GM19372 (cell line): ENCODE results near the gene SLC25A51.
"Not testable (repeated sequence)": the region's sequence is repeated elsewhere in the genome, so short reads cannot be mapped to it uniquely, and the experiment has no call there.

Experiments
- ATAC-seq: cut with Tn5 transposase; IDR thresholded peaks from one replicate; pipeline ENCODE4 v1.9.1; 2021; ENCODE audit warnings: mild to moderate bottlenecking, low read depth, moderate library complexity; ENCODE audit not compliant: unreplicated experiment

SLC25A51 gene

DNA sequence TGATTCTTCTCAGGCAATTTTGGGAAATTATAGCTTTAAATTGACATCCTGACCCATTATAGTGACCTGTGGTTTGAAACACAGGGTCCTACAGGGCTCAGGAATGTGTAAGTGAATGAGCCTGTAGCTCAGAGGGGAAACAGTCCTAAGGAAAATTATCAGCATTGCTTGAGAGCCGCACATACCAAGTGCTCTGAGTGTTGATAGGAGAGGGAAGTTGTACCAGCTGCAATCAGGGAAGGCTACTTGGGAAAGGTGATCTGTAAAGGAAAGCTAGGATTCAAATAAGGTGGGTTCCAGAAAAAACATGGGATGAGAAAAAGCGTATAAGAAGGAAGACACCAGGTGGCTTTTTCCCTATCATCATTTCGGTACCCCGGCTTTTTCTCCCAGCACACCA, 4.4 kb upstream of the SLC25A51 start:
- no peak for ATAC-seq

DNA sequence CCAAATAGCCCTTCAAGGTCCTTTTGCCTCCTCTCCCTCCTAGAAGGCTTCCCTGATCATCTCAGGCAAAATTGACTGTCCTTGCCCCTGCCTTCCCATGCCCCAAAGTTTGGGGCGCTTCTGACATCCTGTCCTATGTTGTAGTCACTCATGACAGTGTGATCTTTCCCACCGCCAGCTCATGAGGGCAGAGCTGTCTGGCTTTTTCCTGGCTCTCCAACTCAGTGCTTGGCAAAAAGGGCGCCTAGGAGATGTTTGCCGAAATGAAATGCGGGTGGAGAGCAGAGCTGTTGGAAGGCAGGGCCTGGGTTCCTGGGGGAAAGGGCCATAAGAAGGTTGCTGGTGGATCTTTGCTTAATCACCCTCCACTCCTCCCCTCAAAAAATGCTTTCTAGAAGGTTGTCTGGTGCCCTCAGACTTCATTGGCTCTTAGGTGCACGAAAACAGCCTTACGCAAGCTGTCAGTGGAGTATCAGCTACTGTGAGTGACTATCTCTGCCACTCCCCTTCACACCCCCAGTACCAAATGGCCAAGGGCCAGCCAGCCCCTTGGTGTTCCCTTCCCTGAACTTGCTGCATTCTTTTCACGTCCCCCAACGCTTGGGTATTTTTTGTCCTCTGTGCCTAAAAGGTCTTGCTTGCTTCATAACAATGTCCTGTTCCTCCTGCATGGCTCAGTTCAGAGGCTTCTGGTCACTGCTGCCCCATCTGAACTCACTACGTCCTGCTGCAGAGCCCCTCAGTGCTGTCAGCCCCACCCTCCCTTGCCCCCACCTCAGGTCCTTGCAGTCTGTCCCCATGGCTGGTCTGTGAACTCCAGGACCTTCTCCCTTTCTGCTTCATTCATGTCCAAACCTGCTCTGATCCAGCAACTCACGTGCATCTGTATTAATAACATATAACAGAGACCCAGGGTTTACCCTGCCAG, 2.6 kb upstream of the SLC25A51 start:
- no peak for ATAC-seq

DNA sequence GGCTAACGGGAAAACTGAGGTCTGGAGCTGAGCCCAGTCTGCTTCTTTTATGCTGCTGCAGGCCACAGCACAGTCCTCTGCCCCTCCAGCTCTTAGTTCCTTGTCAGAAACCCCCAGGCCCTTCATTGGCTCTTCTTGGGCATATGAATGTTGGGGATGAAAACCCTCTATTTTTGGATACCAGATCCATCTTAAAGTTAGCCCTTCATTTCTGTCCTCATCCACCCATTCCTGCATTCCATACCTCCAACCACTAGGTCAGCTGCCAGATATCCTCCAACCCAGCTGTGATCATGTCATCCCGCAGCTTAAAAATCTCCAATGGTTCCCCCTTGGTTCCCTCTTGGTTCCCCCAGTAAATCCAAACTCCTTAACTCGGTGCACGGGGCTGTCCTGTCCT, 1.8 kb upstream of the SLC25A51 start:
- ATAC-seq, result no peak

DNA sequence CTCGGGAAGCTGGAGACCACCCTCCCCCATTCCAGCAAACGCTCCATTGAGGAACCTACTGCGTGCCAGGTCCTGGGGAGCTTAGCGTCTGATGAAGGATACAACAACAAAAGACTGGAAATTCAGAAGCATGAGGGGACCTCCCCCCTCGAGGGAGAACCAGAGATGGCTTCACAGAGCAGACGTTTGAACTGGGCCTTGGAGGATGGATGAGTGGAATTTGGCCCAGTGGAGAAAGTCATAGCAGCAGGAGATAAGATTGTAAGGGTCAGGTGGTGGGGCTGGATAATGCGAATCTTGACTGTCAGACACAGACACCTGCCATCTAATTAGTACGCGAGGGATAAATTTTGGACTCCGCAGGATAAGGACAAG, 1.2 kb upstream of the SLC25A51 start:
- ATAC-seq, result no peak

DNA sequence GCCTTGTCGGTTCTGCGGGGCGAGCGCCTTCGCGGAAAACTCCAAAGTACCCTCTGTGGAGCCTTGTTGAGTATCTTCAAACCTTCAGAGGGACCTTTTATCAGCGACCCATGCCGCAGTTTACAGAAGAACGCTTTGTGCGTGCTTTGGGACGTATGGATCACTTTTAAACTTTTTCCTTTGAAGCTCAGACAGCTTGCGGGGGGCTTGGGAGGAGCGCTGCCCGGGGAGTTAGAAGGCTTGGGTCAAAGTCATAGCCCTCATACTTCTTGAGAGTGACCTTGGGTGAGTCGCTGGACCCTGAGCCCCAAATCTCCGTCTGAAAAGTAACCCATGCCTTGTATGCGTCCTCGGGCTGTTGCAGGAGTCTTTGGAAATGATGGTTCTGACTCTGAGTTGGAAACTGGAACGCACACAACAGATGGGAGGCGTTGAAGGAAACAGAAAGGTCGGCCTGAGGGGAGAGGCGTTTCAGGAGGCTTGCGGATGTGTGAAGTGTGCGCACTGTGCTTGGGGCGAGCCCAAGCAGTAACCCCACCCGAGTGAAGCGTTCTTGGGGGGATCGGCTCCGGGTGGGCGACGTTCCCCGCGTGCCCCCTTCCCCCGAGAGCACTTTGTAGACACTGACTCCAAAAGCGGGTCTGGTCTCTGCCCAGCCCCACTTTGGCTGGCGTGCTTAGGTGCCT, 661 bp upstream of the SLC25A51 start:
- ATAC-seq, result no peak

DNA sequence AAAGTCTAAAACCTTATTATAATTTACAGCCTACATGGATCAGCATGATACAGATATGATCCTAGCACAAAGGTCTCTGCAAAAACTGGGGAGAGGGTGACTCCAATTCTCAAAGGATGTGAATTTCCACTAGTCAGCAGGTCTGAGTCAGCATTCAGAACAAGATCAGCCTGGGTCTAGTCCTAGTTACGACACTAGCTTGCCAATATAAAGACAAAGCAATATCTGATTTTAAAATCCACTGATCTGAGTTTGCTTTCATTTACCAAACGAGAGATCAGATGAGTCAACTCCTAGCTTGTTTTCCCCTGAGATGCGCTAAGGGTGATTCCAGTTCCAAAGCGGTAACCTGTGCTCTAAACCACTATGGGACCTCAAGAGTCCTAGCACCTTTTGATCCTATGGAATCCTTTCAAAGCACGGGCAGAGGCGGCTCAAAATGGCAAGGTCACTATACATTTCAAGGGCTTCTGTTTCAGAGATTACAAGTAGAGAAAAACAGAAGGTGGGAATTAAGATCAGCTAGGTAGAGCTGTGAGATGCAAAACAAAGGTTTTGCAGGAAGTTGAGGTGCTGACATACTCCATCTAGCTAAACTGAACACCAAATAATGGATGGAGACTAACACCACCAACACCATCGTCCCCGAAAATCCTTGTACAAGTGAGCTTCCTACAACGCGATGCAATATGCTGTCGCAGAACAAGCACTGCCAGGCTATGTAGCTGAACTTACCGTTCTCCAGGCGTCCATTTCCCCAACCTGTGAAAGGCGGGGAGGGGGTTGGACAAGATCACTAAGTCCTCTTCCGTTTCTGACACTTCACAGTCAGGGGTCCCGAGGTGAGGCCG, 906 bp downstream of the SLC25A51 start:
- no peak for ATAC-seq

DNA sequence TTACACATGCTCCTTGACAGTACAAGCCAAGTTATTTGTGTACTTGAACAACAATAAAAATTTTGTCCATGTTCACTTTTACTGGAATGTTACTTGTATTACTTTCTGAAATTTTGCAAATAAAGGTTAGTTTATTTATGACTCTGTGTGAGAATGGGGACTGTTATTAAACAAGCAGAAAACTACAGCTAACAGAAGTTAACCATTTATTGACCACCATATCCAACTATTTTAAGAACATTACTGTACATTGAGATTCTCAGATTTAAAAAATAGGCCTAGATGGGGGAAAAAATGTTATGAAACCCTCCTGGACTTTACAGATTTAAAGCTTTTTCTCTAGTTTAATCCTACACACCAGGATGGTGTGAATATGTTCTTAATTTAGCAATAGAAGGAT, 1.8 kb downstream of the SLC25A51 start:
- ATAC-seq, result no peak

DNA sequence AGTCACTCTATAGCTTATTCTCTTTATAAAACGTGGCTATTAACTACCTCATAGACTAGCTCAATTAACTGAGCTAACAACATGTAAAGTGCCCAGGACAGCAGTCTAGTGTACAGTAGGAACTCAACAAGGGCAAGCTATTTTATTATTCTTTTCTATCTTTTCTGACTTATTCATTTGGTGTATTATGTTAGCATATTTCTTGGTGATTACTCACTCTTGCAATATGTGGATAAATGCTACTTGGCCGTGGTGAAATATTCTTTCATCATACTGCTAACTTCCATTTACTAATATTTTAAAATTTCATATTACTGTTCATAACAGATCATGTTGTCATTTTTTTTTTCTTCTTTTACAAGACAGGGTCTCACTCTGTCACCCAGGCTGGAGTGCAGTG, 4.9 kb downstream of the SLC25A51 start:
- ATAC-seq, result no peak

DNA sequence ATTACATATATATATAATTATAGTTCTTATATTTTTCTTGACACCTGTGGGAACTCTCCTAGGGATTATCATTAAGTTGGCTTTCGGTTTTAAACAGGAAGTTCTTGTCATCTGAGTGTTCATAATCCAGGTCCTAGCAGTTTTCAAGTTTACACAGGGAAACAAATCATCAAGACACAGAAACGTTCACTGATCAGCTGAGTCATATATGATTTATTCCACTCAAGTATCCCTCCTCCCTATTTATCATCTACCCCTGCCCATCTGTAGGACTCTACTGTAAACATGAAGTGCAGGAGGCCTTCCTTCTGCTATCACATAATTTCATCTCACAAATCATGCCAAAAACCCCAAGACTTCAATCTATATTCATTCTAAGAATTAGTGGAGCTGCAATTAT, 6.3 kb downstream of the SLC25A51 start:
- ATAC-seq, result no peak

DNA sequence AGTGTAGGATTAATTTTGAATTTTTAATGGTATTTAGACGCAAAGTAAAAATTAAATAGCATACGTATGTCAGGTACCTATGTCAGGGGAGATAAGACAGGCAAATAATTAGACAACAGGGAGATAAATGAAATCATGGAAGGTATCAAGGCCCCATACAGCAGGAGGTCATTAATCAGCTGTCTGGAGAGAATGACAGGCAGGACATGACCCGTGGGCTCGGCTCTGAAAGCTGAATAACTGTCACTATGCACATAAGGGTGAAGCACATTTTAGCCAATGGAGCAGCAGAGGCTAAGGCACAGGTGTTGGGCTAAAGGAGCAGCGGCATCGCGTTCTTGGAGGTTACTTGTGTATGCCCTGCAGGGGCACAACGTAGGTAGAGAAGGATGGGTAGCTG, 11.9 kb downstream of the SLC25A51 start:
- ATAC-seq, result no peak

DNA sequence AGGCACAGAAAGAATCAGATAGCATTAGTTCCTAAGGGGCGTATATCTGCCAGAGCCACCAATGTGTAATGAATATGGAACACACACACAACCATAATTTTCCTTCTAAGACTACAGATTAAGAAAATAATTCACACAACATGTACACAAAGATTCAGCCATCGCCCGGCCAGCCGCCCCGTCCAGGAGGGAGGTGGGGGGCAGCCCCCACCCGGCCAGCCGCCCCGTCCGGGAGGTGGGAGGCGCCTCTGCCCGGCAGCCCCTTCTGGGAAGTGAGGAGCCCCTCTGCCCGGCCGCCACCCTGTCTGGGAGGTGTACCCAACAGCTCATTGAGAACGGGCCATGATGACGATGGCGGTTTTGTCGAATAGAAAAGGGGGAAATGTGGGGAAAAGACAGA, 12.9 kb downstream of the SLC25A51 start:
- not testable (repeated sequence) for ATAC-seq

DNA sequence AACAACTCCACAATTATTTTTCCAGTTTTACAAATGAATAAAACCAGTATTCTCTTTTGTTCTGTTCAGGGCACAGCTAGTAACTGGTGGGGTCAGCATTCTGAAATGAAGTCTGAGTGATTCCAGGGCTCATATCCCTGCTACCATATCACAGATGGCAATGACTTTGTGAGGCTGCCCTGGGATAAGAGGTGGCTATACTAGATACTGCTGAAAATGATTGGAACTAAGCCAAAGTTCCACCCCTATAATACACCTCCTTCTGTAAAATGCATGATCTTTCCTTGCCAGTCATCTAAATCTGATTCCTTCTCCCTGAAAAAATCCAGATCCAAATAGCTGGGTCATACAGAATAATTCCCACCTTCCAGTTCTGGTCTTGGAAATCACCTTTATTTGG, 14.4 kb downstream of the SLC25A51 start:
- ATAC-seq, result no peak

DNA sequence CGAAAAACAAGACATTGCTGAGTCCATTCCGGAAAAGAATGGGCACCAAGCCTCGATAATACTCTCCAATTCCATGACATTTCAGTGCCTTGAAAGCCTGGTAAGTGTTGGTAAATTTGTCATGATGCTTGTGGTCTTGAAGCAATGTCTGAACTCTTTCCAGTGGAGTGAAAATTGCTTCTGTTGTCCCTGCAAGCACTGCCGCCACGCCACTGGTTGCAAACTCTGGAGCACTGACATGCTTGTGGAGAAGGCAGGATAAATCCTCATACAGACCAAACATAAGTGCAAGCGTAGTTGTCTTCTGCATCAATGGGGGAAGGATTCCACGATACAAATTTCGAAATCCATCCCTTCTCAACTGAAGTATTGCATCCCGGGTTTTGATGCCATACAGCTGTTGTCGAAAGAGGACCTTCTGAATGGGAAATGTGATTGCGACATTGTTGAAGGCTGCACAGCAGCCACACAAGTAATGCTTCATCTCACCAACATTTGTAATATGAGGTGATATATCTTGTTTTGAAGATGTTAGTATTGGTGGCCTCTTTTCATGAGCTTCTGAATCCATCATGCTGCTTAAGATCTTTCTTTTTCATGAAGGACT, 15.8 kb downstream of the SLC25A51 start:
- not testable (repeated sequence) for ATAC-seq

DNA sequence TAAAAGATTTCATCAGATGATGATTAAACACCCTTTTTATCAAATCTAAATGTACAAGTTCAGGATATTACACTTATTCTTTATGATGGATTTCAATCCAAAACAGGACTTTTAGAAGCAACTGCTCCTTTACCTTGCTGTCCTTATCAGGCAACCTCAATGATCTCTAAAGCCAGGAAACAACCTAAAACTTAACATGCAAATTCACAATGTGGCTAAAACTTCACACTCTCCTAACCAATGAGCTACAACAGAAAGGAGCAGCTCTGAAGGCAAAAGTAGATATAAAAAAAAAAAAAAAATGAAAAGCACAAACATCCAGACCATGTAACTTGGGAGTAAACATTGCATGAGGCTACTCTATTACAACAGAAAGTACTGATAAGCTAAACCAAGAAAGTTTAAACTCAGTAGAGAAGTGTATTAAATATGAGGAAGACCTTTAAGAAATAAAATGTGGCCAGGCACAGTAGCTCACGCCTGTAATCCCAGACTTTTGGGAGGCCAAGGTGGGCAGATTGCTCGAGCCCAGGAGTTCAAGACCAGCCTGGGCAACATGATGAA, 22.9 kb downstream of the SLC25A51 start:
- no peak for ATAC-seq

DNA sequence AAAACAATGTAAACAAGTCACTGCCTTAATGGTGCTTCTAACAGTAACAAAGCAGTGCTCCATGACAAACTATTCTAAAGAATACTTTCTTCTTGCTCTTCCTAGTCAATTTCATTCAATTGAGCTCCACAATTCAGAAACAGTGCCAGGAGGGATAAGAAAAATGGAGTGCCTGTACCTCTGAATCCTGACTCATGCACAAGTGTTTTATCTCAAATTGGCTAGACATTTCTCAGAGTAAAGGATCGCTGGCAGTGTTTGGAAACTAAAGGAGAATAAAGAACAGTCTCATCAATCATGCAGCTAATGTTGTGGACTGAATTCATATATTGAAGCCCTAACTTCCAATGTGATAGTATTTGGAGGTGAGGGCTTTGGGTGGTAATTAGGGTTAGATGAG, 27.6 kb downstream of the SLC25A51 start:
- ATAC-seq, result no peak

DNA sequence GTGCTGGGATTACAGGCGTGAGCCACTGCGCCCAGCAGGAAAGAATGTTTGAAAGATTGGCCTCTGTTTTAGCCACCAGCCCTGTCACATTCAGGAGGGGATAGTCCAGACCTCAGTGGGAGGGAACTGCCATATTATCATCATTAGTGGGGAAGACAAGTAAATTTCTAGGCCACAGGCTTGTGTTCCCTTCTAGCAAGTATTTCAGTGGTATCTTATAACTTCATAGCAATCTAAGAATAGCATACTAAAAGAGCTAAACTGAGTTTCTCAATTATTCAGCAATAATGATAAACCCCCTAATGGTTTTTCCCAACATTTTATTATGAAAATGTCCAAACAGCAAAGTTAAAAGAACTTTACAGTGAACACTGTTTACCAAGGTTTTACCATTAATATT, 30.0 kb downstream of the SLC25A51 start:
- no peak for ATAC-seq

DNA sequence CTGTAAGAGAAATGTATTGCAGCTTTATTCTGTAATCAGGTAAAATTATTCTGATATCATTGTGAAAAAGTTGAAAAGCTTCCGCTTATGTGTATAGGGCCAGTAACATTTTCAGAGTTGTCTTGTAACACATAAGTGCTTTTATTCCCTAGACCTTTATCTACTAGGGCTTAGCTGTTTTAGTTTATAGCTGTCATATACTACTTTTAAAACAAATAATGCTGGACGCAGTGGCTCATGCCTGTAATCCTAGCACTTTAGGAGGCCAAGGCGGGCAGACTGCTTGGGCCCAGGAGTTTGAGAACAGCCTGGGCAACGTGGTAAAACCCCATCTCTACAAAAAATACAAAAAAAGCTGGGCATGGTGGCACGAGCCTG, 33.1 kb downstream of the SLC25A51 start:
- ATAC-seq, result no peak

DNA sequence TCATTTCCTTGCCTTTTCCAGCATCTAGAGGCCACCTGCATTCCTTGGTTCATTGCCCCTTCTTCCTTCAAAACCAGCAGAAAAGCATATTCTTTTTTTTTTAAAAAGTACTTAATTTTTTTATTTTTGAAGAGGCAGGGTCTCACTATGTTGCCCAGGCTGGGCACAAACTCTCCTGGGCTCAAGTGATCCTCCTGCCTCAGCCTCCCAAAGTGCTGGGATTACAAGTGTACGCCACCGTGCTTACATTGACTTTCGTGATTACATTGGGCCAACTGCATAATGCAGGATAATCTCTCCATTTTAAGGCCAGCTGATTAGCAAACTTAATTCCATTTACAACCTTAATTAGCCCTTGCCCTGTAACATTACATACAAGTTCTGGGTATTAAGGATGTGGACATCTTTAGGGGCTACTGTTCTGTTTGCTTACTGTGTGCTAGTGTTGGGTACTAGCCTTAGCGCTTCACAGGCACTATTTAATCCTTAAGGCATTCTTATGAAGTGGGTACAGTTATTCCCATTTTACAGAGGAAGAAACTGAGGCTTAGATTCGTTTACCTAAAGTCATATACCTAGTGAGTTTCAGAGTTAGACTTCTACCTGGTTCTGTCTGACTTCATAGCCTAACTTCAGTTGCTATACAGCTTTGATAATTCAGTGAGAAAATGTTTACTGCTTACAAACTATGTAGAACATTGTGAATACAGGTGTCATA, 33.7 kb downstream of the SLC25A51 start:
- no peak for ATAC-seq

DNA sequence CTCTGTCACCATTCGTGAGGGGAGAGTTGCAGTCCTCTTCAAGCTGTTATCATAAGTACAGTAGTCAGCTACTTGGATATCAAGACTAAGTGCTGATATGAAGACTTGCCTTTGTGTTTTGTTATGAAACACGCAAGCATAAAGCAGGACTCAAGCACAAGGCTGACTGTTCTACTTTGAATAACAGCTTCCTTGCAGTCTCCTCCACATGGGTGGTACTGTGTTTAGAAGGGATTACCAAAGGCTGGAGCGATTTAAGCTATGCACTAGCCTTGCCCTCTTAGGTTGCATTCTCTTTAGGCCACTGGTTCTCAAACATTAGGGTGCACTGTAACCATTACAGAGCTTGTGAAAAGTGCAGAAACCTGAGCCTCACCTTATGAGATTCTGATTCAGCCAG, 41.4 kb downstream of the SLC25A51 start:
- no peak for ATAC-seq

DNA sequence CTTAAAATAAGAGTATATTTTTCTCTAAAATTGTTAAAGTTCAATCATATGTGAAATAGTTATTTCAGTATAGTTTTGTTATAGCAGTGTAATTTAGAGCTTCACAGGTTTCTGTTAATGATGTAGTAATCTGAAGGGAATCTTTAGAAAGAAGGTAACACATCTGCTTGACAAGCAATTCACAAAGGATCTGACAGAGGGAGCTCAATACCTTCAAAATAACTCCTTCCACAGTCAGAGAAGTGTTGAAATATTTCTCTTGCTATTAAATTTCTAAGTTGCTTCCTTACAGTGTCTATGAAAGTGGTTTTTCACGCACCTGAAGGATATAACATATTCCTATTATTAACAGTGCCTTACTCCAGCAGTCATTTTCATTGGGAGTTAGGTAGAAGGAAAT, 44.9 kb downstream of the SLC25A51 start:
- ATAC-seq, result no peak
